Naive thymus-derived CD8-positive, alpha-beta T cell (primary cell): Measurements from ENCODE around the gene SYCP2L. TPM values are rescaled to one million over a fixed set of nuclear protein-coding genes. Genes with fewer than 3 reads are reported as not detected.
"Not testable (repeated sequence)": the region's sequence is repeated elsewhere in the genome, so short reads cannot be mapped to it uniquely, and the experiment has no call there.

Experiments used
- ATAC-seq, 2 donors: fragments of 150-1000 bp; cut with Tn5 transposase in 1 of 2; sonication (Bioruptor Pico), chemical (Tn5 transposase) in 1 of 2; 1 replicate in 1 of 2; 2 replicates in 1 of 2; pipeline ENCODE4 v1.10.0; 2021; ENCODE audit warnings: mild to moderate bottlenecking in 2 of 2, moderate library complexity in 2 of 2
- POLR2A ChIA-PET: fragments of 350-600 bp; sonication (Branson Sonifier 250); formaldehyde crosslinking; loops from one replicate; lab custom pipeline; 2021; ENCODE audit warnings: antibody characterized with exemption; lab: Charles Lee
- DNase-seq, 10 donors: peaks; one replicate each; pipeline versions ENCODE4 v3.0.0 to v3.0.0-alpha.2; 2020 to 2022
- H3K27ac Mint-ChIP-seq, 10 donors: one replicate each; pipeline ENCODE4 v1.8.0; 2020 to 2022; ENCODE audit warnings: mild to moderate bottlenecking in 10 of 10, mixed read lengths in 10 of 10, moderate library complexity in 4 of 10, inconsistent platforms in 1 of 10
- H3K27me3 Mint-ChIP-seq, 5 donors: one replicate each; pipeline ENCODE4 v1.8.0; 2021 to 2022; ENCODE audit warnings: mixed read lengths in 5 of 5
- H3K36me3 Mint-ChIP-seq, 3 donors: one replicate each; pipeline ENCODE4 v1.8.0; 2020 to 2022; ENCODE audit warnings: mixed read lengths in 3 of 3, mild to moderate bottlenecking in 2 of 3, inconsistent platforms in 1 of 3
- H3K4me1 Mint-ChIP-seq, 4 donors: one replicate each; pipeline ENCODE4 v1.8.0; 2021 to 2022; ENCODE audit warnings: mixed read lengths in 4 of 4
- H3K4me3 Mint-ChIP-seq, 10 donors: one replicate each; pipeline ENCODE4 v1.8.0; 2020 to 2022; ENCODE audit warnings: mild to moderate bottlenecking in 10 of 10, mixed read lengths in 10 of 10, moderate library complexity in 6 of 10, inconsistent platforms in 1 of 10
- H3K9me3 Mint-ChIP-seq, 9 donors: one replicate each; pipeline ENCODE4 v1.8.0; 2020 to 2022; ENCODE audit warnings: mixed read lengths in 9 of 9, mild to moderate bottlenecking in 3 of 9, inconsistent platforms in 1 of 9, moderate library complexity in 1 of 9
- polyA plus RNA-seq, 3 donors: library from polyadenylated mRNA; unstranded; fragments of 300-500 nt; fragmentation: Illumina TruSeq; gene quantifications; one replicate each; pipeline ENCODE4 v1.2.3, GENCODE V29; 2021
- total RNA-seq, 8 experiments: library from RNA in 2 of 8; stranded (reverse) in 2 of 8; gene quantifications; one replicate each; pipeline ENCODE4 v1.2.3 and lab custom pipeline; 2021 to 2026

The SYCP2L gene
- total and polyA plus RNA-seq, 5 experiments from 2014 or later = not detected

DNA sequence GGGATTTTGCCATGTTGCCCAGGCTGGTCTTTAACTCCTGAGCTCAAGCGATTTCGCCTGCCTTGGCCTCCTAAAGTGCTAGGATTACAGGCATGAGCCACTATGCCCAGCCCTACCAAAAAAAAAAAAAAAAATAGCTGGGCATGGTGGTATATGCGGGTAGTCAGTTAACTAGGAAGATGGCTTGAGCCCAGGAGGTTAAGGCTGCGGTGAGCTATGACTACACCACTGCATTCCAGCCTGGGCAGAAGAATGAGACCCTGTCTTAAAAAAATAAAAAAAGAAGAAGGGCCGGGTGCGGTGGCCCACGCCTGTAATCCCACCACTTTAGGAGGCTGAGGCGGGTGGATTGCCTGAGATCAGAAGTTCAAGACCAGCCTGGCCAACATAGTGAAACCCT, 107.0 kb downstream of the SYCP2L start:
- Mint-ChIP-seq H3K4me1 (no peaks in the 10 kb centered on the region), H3K9me3 (no peaks in the 10 kb centered on the region), H3K36me3 (peaks cover 0 to 1% (median 0%) of the 10 kb centered on the region in 3 donors), H3K27me3 (peaks cover 0 to 9% (median 6%) of the 10 kb centered on the region in 5 donors), H3K4me3 (no peak overlapping the region), H3K27ac (no peak overlapping the region)
- DNase-seq = no peak
- ATAC-seq = no peak
- POLR2A ChIA-PET = no interaction called here

DNA sequence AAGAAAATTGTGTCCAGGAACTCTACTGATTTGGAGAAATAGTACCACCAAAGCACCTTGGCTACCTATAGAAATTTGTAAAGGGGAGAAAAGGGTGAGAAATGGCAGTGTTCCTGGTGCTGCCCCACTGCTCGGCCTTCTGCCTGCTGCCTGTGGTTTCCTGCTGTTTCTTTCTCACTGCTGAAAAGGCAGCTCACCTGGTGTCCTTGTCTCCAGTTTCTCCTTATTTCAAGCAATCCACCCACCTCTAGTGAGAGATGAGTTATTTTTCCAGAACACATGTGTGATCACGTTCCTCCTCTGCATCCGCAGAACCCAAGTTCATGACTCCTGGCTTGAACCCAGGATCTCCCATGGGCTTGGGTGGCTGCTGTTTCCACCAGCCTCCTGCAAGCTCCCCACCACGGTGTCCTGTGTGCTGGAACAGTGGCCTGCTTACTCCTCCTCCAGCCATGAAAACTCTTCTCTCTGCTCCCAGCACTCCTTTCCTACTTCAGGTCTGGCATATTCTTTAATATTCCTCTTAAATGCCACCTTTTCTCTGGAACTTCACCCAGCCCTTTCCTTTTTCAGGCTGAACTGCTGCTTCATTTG, 108.4 kb downstream of the SYCP2L start:
- no peak for ATAC-seq

DNA sequence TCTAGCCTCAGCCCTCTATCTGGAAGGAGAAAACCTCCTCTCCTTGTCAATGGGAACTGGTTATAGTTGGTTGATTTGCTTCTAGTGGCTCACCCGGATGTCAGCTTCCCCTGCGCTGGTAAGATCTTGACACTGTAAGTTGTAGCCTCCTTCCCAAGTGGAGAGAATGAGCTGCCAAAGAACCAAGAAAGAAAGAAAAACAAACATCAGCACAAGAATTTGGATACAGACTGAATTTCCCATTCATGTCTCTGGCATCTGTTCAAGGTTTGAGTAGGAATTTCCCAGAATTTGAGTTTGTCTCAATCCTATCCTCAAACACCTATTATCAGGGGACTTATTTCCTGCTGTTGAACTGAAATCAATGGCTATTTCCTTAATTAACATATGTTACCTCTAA, 113.1 kb downstream of the SYCP2L start:
- H3K4me1 Mint-ChIP-seq = no peaks in the 10 kb centered on the region
- H3K27ac Mint-ChIP-seq = no peak overlapping the region
- H3K36me3 Mint-ChIP-seq = no peaks in the 10 kb centered on the region
- peaks cover 6 to 18% (median 11%) of the 10 kb centered on the region in 5 donors for H3K27me3 Mint-ChIP-seq
- H3K4me3 Mint-ChIP-seq = no peak overlapping the region
- POLR2A ChIA-PET = no interaction called here
- DNase-seq (no peak), ATAC-seq (no peak)
- peaks cover 0 to 2% (median 0%) of the 10 kb centered on the region in 9 donors for H3K9me3 Mint-ChIP-seq

More for the DNA sequence above, 108.4 kb downstream of the SYCP2L start:
- H3K4me1 Mint-ChIP-seq = no peaks in the 10 kb centered on the region
- no peak for DNase-seq
- H3K36me3 Mint-ChIP-seq = no peaks in the 10 kb centered on the region
- H3K9me3 Mint-ChIP-seq = no peaks in the 10 kb centered on the region
- POLR2A ChIA-PET = no interaction called here
- peaks cover 4 to 19% (median 6%) of the 10 kb centered on the region in 5 donors for H3K27me3 Mint-ChIP-seq
- H3K4me3 Mint-ChIP-seq = no peak overlapping the region
- H3K27ac Mint-ChIP-seq = no peak overlapping the region

- H3K27me3 Mint-ChIP-seq = peaks cover 6 to 18% (median 11%) of the 10 kb centered on the region in 5 donors
- peaks cover 0 to 2% (median 0%) of the 10 kb centered on the region in 9 donors for H3K9me3 Mint-ChIP-seq
- no peak for DNase-seq
- ATAC-seq = no peak
- no peaks in the 10 kb centered on the region for H3K4me1 Mint-ChIP-seq
- H3K4me3 Mint-ChIP-seq = no peak overlapping the region
- no peaks in the 10 kb centered on the region for H3K36me3 Mint-ChIP-seq
- H3K27ac Mint-ChIP-seq = no peak overlapping the region
- POLR2A ChIA-PET = no interaction called here
Observed at GRCh38 chr6:11002176-11002575, 115.3 kb downstream of the SYCP2L start.

- H3K4me1 Mint-ChIP-seq, H3K4me3 Mint-ChIP-seq, DNase-seq, POLR2A ChIA-PET, H3K9me3 Mint-ChIP-seq, H3K27ac Mint-ChIP-seq, H3K36me3 Mint-ChIP-seq, ATAC-seq: not testable (repeated sequence)
- H3K27me3 Mint-ChIP-seq = peaks cover 6 to 18% (median 11%) of the 10 kb centered on the region in 5 donors
Observed at GRCh38 chr6:11003297-11003696, 116.4 kb downstream of the SYCP2L start.

GRCh38 chr6:11006061-11006460, 119.2 kb downstream of the SYCP2L start:
- POLR2A ChIA-PET = no interaction called here
- peaks cover 9 to 21% (median 18%) of the 10 kb centered on the region in 5 donors for H3K27me3 Mint-ChIP-seq

DNA sequence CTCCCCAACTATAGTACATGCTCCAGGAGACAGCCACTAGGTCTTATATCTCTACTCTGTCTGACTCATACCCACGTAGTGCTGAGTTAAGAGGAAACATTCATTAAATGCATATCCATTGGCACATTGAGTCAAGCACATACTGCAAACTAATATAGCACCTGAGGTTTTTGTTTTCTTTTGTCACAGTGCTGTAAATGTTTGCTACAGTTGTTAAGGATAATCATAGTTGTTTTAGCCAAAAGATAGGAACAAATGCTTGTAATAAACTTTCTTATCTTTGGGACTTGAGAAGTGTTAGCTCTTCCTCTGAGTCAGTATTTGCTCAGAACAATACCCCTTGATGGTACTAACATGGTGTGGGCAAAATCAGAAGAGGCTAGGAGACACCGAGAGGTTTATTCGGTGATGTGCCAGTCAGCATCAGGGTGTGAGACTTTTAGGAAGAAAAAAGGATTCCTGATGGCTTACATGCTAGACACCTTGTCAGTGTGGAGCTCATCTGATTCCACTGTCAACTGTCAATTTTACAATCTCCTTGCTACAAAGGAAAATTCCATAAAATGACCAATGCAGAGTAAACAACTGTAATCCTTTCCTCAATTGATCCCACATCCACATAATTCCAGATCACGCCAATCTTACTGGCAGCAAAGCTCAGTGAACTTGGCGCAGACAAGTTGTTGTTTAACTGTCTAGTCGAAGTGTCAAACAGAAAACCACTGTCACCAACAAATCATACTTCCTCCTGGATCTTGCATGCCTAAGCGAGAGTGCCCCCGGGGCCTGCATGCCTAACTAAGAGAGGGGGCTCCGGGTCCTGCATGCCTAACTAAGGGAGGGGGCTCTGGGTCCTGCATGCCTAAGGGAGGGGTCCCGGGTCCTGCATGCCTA, 121.1 kb downstream of the SYCP2L start:
- H3K36me3 Mint-ChIP-seq = no peaks in the 10 kb centered on the region

More at GRCh38 chr6:11006061-11006460, 119.2 kb downstream of the SYCP2L start:
- Mint-ChIP-seq H3K4me3 (no peak overlapping the region), H3K9me3 (peaks cover 0 to 2% (median 0%) of the 10 kb centered on the region in 9 donors), H3K36me3 (no peaks in the 10 kb centered on the region), H3K4me1 (no peaks in the 10 kb centered on the region), H3K27ac (no peak overlapping the region)
- DNase-seq (no peak), ATAC-seq (no peak)

DNA sequence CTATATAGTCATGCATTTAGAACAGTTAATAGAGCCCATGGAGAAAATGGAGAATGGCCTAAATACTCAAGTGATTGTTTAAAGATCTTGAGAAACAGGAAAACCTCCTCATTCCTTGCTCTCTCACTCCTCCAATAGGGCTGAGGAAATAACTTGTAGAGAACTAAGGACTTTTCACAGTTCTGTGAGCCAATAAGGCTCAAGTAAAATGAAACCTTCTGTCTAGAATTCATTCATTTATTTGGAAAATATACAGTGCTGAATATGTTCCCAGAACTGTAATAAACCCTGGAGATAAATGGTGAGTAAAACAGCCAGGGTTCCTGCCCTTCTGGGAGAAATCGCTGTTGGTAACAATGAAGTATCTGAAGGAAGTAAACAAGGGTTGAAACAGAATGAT, 122.0 kb downstream of the SYCP2L start:
- Mint-ChIP-seq H3K4me1 (no peaks in the 10 kb centered on the region), H3K4me3 (no peak overlapping the region), H3K36me3 (no peaks in the 10 kb centered on the region), H3K27me3 (peaks cover 12 to 22% (median 19%) of the 10 kb centered on the region in 5 donors), H3K9me3 (no peaks in the 10 kb centered on the region), H3K27ac (no peak overlapping the region)
- no peak for ATAC-seq
- POLR2A ChIA-PET = no interaction called here
- DNase-seq = no peak

More for the DNA sequence above, 121.1 kb downstream of the SYCP2L start:
- H3K4me3 Mint-ChIP-seq = no peak overlapping the region
- H3K9me3 Mint-ChIP-seq = peaks cover 0 to 2% (median 0%) of the 10 kb centered on the region in 9 donors
- peaks cover 8 to 21% (median 15%) of the 10 kb centered on the region in 5 donors for H3K27me3 Mint-ChIP-seq
- POLR2A ChIA-PET = no interaction called here
- H3K4me1 Mint-ChIP-seq = no peaks in the 10 kb centered on the region
- no peak overlapping the region for H3K27ac Mint-ChIP-seq
- DNase-seq (no peak), ATAC-seq (no peak)

DNA sequence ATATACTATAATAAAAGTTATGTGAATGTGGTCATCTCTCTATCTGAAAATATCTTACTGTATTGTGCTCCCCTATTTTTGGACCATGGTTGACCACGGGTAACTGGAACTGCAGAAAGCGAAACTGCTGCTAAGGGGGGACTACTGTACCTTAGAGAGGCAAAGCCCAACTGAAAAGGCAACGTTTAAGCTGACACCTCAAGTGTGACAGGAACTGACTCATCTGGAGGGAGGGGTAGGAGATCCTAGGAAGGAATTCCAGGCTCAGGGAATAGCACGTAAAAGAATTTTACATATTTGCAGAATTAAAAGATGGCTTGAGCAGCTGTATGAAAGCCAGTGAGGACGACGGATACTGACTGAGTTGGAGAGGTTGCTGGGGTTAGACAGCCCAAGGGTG, 122.5 kb downstream of the SYCP2L start:
- Mint-ChIP-seq H3K4me1 (no peaks in the 10 kb centered on the region), H3K36me3 (no peaks in the 10 kb centered on the region), H3K9me3 (no peaks in the 10 kb centered on the region), H3K4me3 (no peak overlapping the region), H3K27me3 (peaks cover 12 to 25% (median 19%) of the 10 kb centered on the region in 5 donors), H3K27ac (no peak overlapping the region)
- ATAC-seq (no peak), DNase-seq (no peak)
- POLR2A ChIA-PET = no interaction called here

GRCh38 chr6:11011787-11012234, 125.0 kb downstream of the SYCP2L start:
- Mint-ChIP-seq H3K4me3 (no peak overlapping the region), H3K4me1 (no peaks in the 10 kb centered on the region), H3K27me3 (peaks cover 22 to 38% (median 25%) of the 10 kb centered on the region in 5 donors), H3K36me3 (no peaks in the 10 kb centered on the region), H3K27ac (no peak overlapping the region), H3K9me3 (no peaks in the 10 kb centered on the region)
- POLR2A ChIA-PET = no interaction called here
- ATAC-seq = no peak
- DNase-seq = no peak

- Mint-ChIP-seq H3K4me1 (no peaks in the 10 kb centered on the region), H3K27me3 (peaks cover 22 to 38% (median 25%) of the 10 kb centered on the region in 5 donors), H3K4me3 (no peak overlapping the region), H3K9me3 (no peaks in the 10 kb centered on the region), H3K27ac (no peak overlapping the region), H3K36me3 (no peaks in the 10 kb centered on the region)
- ATAC-seq (no peak), DNase-seq (no peak)
- POLR2A ChIA-PET = no interaction called here
Observed at GRCh38 chr6:11012295-11012754, 125.5 kb downstream of the SYCP2L start.

DNA sequence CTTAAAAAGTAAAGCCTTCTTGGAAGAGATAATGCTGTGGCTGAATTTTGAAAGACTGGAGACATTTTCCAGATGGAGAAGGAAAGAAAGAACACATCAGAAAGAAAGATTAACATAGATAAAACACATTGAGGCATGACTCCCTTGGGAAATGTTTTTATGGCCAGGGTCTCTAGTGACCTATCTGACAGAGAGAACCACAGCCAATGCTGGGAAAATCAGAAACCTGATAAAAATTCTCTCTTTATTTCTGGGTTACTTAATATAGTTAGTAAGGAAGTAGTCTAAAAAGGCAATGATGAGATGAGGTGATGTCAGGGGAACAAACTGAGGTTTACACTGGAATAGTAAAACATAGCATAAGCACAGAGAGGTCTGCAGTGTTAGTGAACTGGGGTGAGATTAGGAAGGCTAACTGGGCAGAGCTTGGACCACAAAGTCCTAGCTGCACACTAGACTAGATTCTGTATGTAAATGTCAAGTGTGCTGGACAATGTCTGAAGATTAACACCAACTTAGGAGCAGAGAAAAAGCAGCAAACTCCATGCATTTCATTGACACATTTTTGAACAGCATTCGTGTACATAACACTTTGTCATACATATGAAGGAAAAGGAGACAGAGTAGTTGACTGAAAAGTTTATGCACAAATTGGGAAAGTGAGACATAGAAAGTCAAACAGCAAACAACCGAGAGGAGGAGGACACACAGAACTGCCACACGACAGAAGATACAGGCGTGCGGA, 126.3 kb downstream of the SYCP2L start:
- Mint-ChIP-seq H3K4me1 (no peaks in the 10 kb centered on the region), H3K9me3 (no peaks in the 10 kb centered on the region), H3K4me3 (no peak overlapping the region), H3K27ac (no peak overlapping the region), H3K27me3 (peaks cover 20 to 38% (median 29%) of the 10 kb centered on the region in 5 donors), H3K36me3 (no peaks in the 10 kb centered on the region)
- DNase-seq = no peak
- POLR2A ChIA-PET = no interaction called here
- no peak for ATAC-seq
